Lower lobe of right lung (tissue), 2 donors: ENCODE data around the gene OR6N2. TPM values are rescaled to one million over a fixed set of nuclear protein-coding genes. Genes with fewer than 3 reads are reported as not detected.
A peak's percentile ranks its signal among the peaks of the same experiment; 100 is the strongest.

ENCODE experiments used
- ATAC-seq, 2 donors: fragments of 200-7000 bp; cut with Tn5 transposase; one replicate each; pipeline ENCODE4 v1.9.1; 2020 to 2022; ENCODE audit warnings: mild to moderate bottlenecking in 2 of 2, moderate library complexity in 2 of 2
- DNase-seq: peaks from one replicate; pipeline ENCODE4 v3.0.0-alpha.2; 2020
- H3K27ac ChIP-seq: fragments of 200-600 bp; one replicate; pipeline ENCODE4 v1.8.0; 2022
- H3K27me3 ChIP-seq: fragments of 200-600 bp; one replicate; pipeline ENCODE4 v1.8.0; 2022; ENCODE audit warnings: low read depth
- H3K36me3 ChIP-seq: fragments of 200-600 bp; one replicate; pipeline ENCODE4 v1.8.0; 2022; ENCODE audit warnings: mild to moderate bottlenecking
- H3K4me1 ChIP-seq: fragments of 200-600 bp; one replicate; pipeline ENCODE4 v1.8.0; 2022
- H3K4me3 ChIP-seq: fragments of 200-600 bp; one replicate; pipeline ENCODE4 v1.8.0; 2022; ENCODE audit warnings: mild to moderate bottlenecking
- H3K9me3 ChIP-seq: fragments of 200-600 bp; one replicate; pipeline ENCODE4 v1.8.0; 2022
- CTCF ChIP-seq: fragments of 200-600 bp; IDR thresholded peaks from one replicate; pipeline ENCODE4 v1.8.0; 2022; ENCODE audit warnings: antibody characterized with exemption, mild to moderate bottlenecking
- intact Hi-C: fragments of 100-400 bp; cut with DNase I; formaldehyde crosslinking; loops from one replicate; pipeline ENCODE4 v1.11.0; 2022
- long read RNA-seq: library from polyadenylated mRNA; unstranded; transcript quantifications from one replicate; pipeline ENCODE4 v2.0.0, GENCODE V29; 2021
- total RNA-seq: library from RNA; stranded (reverse); fragmentation: NEBNext Ultra II Directional; extraction: Animal tissue kit (Norgen Biotek cat#: 25700); gene quantifications from one replicate; pipeline ENCODE4 v1.2.1, GENCODE V29; 2021
- donor health status: DM: no; HTN: yes; CAD: no; lungs with severe emphysema.

OR6N2 gene
- 0.30 TPM for total RNA-seq
- long read RNA-seq, result 0 reads

GRCh38 chr1:158781104-158781503 lies at the start of gene OR6N2:
OR6N2 (minus strand) TSS chr1:158781204; CDS start chr1:158777635, 3,569 bp downstream.
- Histone ChIP-seq H3K27me3 (no peaks in the 10 kb centered on the region), H3K27ac (no peak within 1 kb of the TSS), H3K36me3 (no peaks in the 10 kb centered on the region), H3K4me3 (no peak within 1 kb of the TSS), H3K9me3 (no peaks in the 10 kb centered on the region), H3K4me1 (no peaks in the 10 kb centered on the region)
- no peak for TF ChIP-seq CTCF
- intact Hi-C loops, result no loop called here
- no peak for ATAC-seq
- no peak for DNase-seq

- H3K4me1 ChIP-seq, result peaks cover 5% of the 10 kb centered on the region
- ATAC-seq (no peak), DNase-seq (no peak)
- peak overlapping the region; percentile 61 for H3K27ac ChIP-seq
- H3K9me3 ChIP-seq, result no peaks in the 10 kb centered on the region
- TF ChIP-seq CTCF, result no peak
- H3K4me3 ChIP-seq, result no peak overlapping the region
- intact Hi-C loops, result no loop called here
- no peaks in the 10 kb centered on the region for H3K27me3 ChIP-seq
- no peaks in the 10 kb centered on the region for H3K36me3 ChIP-seq
Measured at GRCh38 chr1:158830074-158830677, 49.2 kb upstream of the OR6N2 start.

GRCh38 chr1:158821723-158822122 lies 40.7 kb upstream of the OR6N2 start:
- Histone ChIP-seq H3K27ac (no peak overlapping the region), H3K9me3 (no peaks in the 10 kb centered on the region), H3K27me3 (no peaks in the 10 kb centered on the region), H3K4me1 (peaks cover 7% of the 10 kb centered on the region), H3K36me3 (no peaks in the 10 kb centered on the region), H3K4me3 (no peak overlapping the region)
- intact Hi-C loops, result no loop called here
- no peak for DNase-seq
- no peak for TF ChIP-seq CTCF
- ATAC-seq, result no peak

- ATAC-seq (peak; percentile 57 to 68), DNase-seq (no peak)
- Histone ChIP-seq H3K4me1 (peaks cover 7% of the 10 kb centered on the region), H3K36me3 (no peaks in the 10 kb centered on the region), H3K27ac (peak overlapping the region; percentile 38), H3K4me3 (no peak overlapping the region), H3K9me3 (no peaks in the 10 kb centered on the region), H3K27me3 (no peaks in the 10 kb centered on the region)
- no peak for TF ChIP-seq CTCF
- intact Hi-C loops, result no loop called here
Measured at GRCh38 chr1:158819461-158820443, 38.7 kb upstream of the OR6N2 start.

GRCh38 chr1:158818975-158819431 lies 38.0 kb upstream of the OR6N2 start:
- TF ChIP-seq CTCF, result no peak
- no peaks in the 10 kb centered on the region for H3K36me3 ChIP-seq
- H3K4me3 ChIP-seq, result no peak overlapping the region
- ATAC-seq (peak in 1 of 2 donors; percentile 24), DNase-seq (no peak)
- H3K27ac ChIP-seq, result peak overlapping the region; percentile 38
- intact Hi-C loops, result no loop called here
- H3K27me3 ChIP-seq, result no peaks in the 10 kb centered on the region
- peaks cover 7% of the 10 kb centered on the region for H3K4me1 ChIP-seq
- H3K9me3 ChIP-seq, result no peaks in the 10 kb centered on the region
